ENCODE measurements around the gene NUFIP2.
A peak's percentile ranks its signal among the peaks of the same experiment; 100 is the strongest.

The NUFIP2 gene

GRCh38 chr17:29248845-29249244, 45.1 kb downstream of the NUFIP2 start:
- no peak for TF ChIP-seq CTCF (IDR thresholded peaks at IDR 0.05; ENCODE audit: low read depth, low read length, missing control alignments)
- in situ Hi-C loops (cut with HindIII; ENCODE audit: low pct_ligation_motif_present, low sequenced_read_pairs): no loop called here
- no peaks in the 10 kb centered on the region for H3K36me3 ChIP-seq (replicated peaks)
- no peak overlapping the region for H3K27ac ChIP-seq
- DNase-seq: no peak
- no peak overlapping the region for H3K4me3 ChIP-seq (ENCODE audit: low read depth, low read length)
- no peaks in the 10 kb centered on the region for H3K27me3 ChIP-seq (replicated peaks)

- in situ Hi-C loops (cut with HindIII; ENCODE audit: low pct_ligation_motif_present, low sequenced_read_pairs): no loop called here
- no peaks in the 10 kb centered on the region for H3K36me3 ChIP-seq (replicated peaks)
Measured at GRCh38 chr17:29247219-29247618, 46.7 kb downstream of the NUFIP2 start.

GRCh38 chr17:29246628-29247027, 47.3 kb downstream of the NUFIP2 start, which contains the start of gene CRYBA1:
CRYBA1 (plus strand) TSS chr17:29246859; CDS start chr17:29246864, 5 bp downstream.
- H3K36me3 ChIP-seq (replicated peaks): no peaks in the 10 kb centered on the region
- H3K27ac ChIP-seq: no peak within 1 kb of the TSS
- H3K4me3 ChIP-seq (ENCODE audit: low read depth, low read length): no peak within 1 kb of the TSS
- in situ Hi-C loops (cut with HindIII; ENCODE audit: low pct_ligation_motif_present, low sequenced_read_pairs): no loop called here
- DNase-seq: no peak
- TF ChIP-seq CTCF (IDR thresholded peaks at IDR 0.05; ENCODE audit: low read depth, low read length, missing control alignments): no peak
- no peaks in the 10 kb centered on the region for H3K27me3 ChIP-seq (replicated peaks)

More at GRCh38 chr17:29247219-29247618, 46.7 kb downstream of the NUFIP2 start:
- no peak overlapping the region for H3K4me3 ChIP-seq (ENCODE audit: low read depth, low read length)
- DNase-seq: no peak
- no peaks in the 10 kb centered on the region for H3K27me3 ChIP-seq (replicated peaks)
- no peak overlapping the region for H3K27ac ChIP-seq
- TF ChIP-seq CTCF (IDR thresholded peaks at IDR 0.05; ENCODE audit: low read depth, low read length, missing control alignments): no peak

GRCh38 chr17:29245401-29245800, 48.5 kb downstream of the NUFIP2 start:
- in situ Hi-C loops (cut with HindIII; ENCODE audit: low pct_ligation_motif_present, low sequenced_read_pairs): no loop called here
- no peak overlapping the region for H3K4me3 ChIP-seq (ENCODE audit: low read depth, low read length)
- TF ChIP-seq CTCF (IDR thresholded peaks at IDR 0.05; ENCODE audit: low read depth, low read length, missing control alignments): no peak
- H3K27me3 ChIP-seq (replicated peaks): no peaks in the 10 kb centered on the region
- H3K36me3 ChIP-seq (replicated peaks): no peaks in the 10 kb centered on the region
- DNase-seq: no peak
- no peak overlapping the region for H3K27ac ChIP-seq

GRCh38 chr17:29243792-29244191, 50.2 kb downstream of the NUFIP2 start:
- no peaks in the 10 kb centered on the region for H3K27me3 ChIP-seq (replicated peaks)
- peak; percentile 66 for DNase-seq
- no peak overlapping the region for H3K27ac ChIP-seq
- no peak overlapping the region for H3K4me3 ChIP-seq (ENCODE audit: low read depth, low read length)
- H3K36me3 ChIP-seq (replicated peaks): no peaks in the 10 kb centered on the region
- in situ Hi-C loops (cut with HindIII; ENCODE audit: low pct_ligation_motif_present, low sequenced_read_pairs): no loop called here
- peak; percentile 77 for TF ChIP-seq CTCF (IDR thresholded peaks at IDR 0.05; ENCODE audit: low read depth, low read length, missing control alignments)

GRCh38 chr17:29242790-29243189, 51.2 kb downstream of the NUFIP2 start:
- no peak overlapping the region for H3K27ac ChIP-seq
- H3K27me3 ChIP-seq (replicated peaks): no peaks in the 10 kb centered on the region
- in situ Hi-C loops (cut with HindIII; ENCODE audit: low pct_ligation_motif_present, low sequenced_read_pairs): no loop called here
- no peak overlapping the region for H3K4me3 ChIP-seq (ENCODE audit: low read depth, low read length)
- no peak for DNase-seq
- no peaks in the 10 kb centered on the region for H3K36me3 ChIP-seq (replicated peaks)
- no peak for TF ChIP-seq CTCF (IDR thresholded peaks at IDR 0.05; ENCODE audit: low read depth, low read length, missing control alignments)

All from brain microvascular endothelial cell (primary cell).